Fibroblast of lung (primary cell): ENCODE results near the gene CMSS1.

Experiments
- CTCF ChIP-seq, 2 donors: IDR thresholded peaks in 1 of 2; conservative IDR thresholded peaks in 1 of 2; 1 replicate in 1 of 2; 2 replicates in 1 of 2; pipeline ENCODE4 v1.5.1; 2011 to 2012; ENCODE audit warnings: low read length in 2 of 2, control low read depth in 1 of 2, inconsistent platforms in 1 of 2, low read depth in 1 of 2, mild to moderate bottlenecking in 1 of 2
- EZH2 ChIP-seq: IDR thresholded peaks from 2 replicates; pipeline ENCODE4 v1.5.1; 2012; ENCODE audit warnings: low read length, control low read depth, mild to moderate bottlenecking; ENCODE audit errors: missing control alignments

DNA sequence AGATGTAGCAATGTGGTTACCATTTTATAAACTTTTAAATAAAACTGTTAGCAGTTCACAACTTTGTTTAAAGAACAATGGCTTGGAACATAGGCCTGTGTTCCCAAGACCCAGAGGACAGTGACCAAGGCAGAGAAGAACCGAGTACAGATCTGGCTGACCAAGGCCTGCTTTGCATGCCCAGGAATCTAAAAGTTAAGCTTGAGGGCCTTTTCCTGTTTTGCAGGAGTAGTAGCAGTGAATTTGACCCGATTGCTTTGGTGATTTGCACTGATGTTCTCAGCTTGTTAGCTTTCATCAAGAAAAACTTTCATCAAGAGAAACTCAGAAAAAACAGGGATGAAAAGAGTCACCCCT lies 286.8 kb downstream of the CMSS1 start:
- TF ChIP-seq CTCF (conservative IDR thresholded peaks at IDR 0.05 in 1 of 2, IDR thresholded peaks at IDR 0.05 in 1 of 2; ENCODE audit: low read depth in 1 of 2, low read length in 2 of 2) (no peak), EZH2 (no peak)
